Uterus (tissue), 2 donors: ENCODE measurements around the gene TMED4.

Source experiments
- POLR2A ChIP-seq, 2 donors: fragments of 450-650 bp; IDR thresholded peaks; one replicate each; pipeline ENCODE4 v1.6.1; 2016; ENCODE audit warnings: antibody characterized with exemption in 2 of 2, mild to moderate bottlenecking in 1 of 2, moderate library complexity in 1 of 2
- TF ChIP-seq, protein P1 (sequence below), 4 experiments: fragments of 200-600 bp in 2 of 4; fragments of 450-650 bp in 2 of 4; sonication (generic) in 2 of 4; IDR thresholded peaks; one replicate each; pipeline ENCODE4 v1.5.1; 2016 to 2019; ENCODE audit warnings: antibody characterized with exemption in 4 of 4, mild to moderate bottlenecking in 2 of 4, moderate library complexity in 1 of 4

DNA sequence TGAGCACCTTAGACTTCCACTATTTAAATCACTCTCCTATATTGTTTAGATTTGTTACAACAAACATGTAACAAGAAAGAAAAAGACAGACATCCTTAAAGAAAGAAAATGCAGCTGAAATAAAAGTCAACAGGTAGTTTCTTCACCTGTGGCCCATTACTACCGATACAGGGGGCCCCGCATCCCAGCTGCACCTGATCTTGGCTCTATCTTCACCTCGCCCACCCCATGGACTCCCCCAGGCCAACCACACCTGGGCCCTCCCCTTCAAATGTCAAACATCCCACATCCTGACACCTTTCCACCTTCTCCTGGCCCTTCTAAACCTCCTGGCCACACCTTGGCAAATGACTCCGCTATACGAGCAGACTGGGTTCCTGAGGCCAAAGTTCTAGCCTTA lies 15.4 kb downstream of the TMED4 start:
- TF ChIP-seq, protein P1, sequence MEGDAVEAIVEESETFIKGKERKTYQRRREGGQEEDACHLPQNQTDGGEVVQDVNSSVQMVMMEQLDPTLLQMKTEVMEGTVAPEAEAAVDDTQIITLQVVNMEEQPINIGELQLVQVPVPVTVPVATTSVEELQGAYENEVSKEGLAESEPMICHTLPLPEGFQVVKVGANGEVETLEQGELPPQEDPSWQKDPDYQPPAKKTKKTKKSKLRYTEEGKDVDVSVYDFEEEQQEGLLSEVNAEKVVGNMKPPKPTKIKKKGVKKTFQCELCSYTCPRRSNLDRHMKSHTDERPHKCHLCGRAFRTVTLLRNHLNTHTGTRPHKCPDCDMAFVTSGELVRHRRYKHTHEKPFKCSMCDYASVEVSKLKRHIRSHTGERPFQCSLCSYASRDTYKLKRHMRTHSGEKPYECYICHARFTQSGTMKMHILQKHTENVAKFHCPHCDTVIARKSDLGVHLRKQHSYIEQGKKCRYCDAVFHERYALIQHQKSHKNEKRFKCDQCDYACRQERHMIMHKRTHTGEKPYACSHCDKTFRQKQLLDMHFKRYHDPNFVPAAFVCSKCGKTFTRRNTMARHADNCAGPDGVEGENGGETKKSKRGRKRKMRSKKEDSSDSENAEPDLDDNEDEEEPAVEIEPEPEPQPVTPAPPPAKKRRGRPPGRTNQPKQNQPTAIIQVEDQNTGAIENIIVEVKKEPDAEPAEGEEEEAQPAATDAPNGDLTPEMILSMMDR (IDR thresholded peaks at IDR 0.05), result no peak
- no peak for TF ChIP-seq POLR2A (IDR thresholded peaks at IDR 0.05)
